Measurements from ENCODE around the gene CBR3.
"Not testable (repeated sequence)": the region's sequence is repeated elsewhere in the genome, so short reads cannot be mapped to it uniquely, and the experiment has no call there.

The CBR3 gene

GRCh38 chr21:36120304-36120888, 14.5 kb upstream of the CBR3 start:
- no peak for DNase-seq

GRCh38 chr21:36122977-36123376, 11.9 kb upstream of the CBR3 start:
- DNase-seq = no peak

GRCh38 chr21:36124395-36124794, 10.5 kb upstream of the CBR3 start:
- no peak for DNase-seq

- peak; percentile 47 for DNase-seq
These were observed 9.2 kb upstream of the CBR3 start for GRCh38 chr21:36125512-36126207.

GRCh38 chr21:36126208-36126565, 8.7 kb upstream of the CBR3 start:
- no peak for DNase-seq

GRCh38 chr21:36126621-36127110, 8.2 kb upstream of the CBR3 start:
- DNase-seq = no peak

GRCh38 chr21:36127250-36127904, 7.5 kb upstream of the CBR3 start:
- no peak for DNase-seq

GRCh38 chr21:36127977-36128376, 6.9 kb upstream of the CBR3 start:
- no peak for DNase-seq

GRCh38 chr21:36129219-36129618, 5.7 kb upstream of the CBR3 start:
- no peak for DNase-seq

- DNase-seq = not testable (repeated sequence)
These were observed 4.5 kb upstream of the CBR3 start for GRCh38 chr21:36130414-36130762.

GRCh38 chr21:36130839-36131238, 4.0 kb upstream of the CBR3 start:
- DNase-seq = not testable (repeated sequence)

- DNase-seq = no peak
These were observed 2.2 kb upstream of the CBR3 start for GRCh38 chr21:36132696-36133095.

- DNase-seq = peak; percentile 36
These were observed 668 bp downstream of the CBR3 start for GRCh38 chr21:36135391-36136102.

- not testable (repeated sequence) for DNase-seq
These were observed 4.9 kb downstream of the CBR3 start for GRCh38 chr21:36139791-36140190.

GRCh38 chr21:36141513-36141925, 6.6 kb downstream of the CBR3 start:
- peak; percentile 81 for DNase-seq

- DNase-seq = not testable (repeated sequence)
These were observed 9.4 kb downstream of the CBR3 start for GRCh38 chr21:36144233-36144632.

- no peak for DNase-seq
These were observed 10.4 kb downstream of the CBR3 start for GRCh38 chr21:36145259-36145658.

GRCh38 chr21:36147911-36148310, 13.0 kb downstream of the CBR3 start:
- no peak for DNase-seq

GRCh38 chr21:36148886-36149285, 14.0 kb downstream of the CBR3 start:
- no peak for DNase-seq

GRCh38 chr21:36149788-36150711, 15.2 kb downstream of the CBR3 start:
- no peak for DNase-seq

GRCh38 chr21:36155603-36156338, 20.9 kb downstream of the CBR3 start:
- peak; percentile 14 for DNase-seq
